Urinary bladder (tissue), 4 donors: ENCODE results near the gene IGFN1. TPM values are rescaled to one million over a fixed set of nuclear protein-coding genes. Genes with fewer than 3 reads are reported as not detected.
"Not testable (repeated sequence)": the region's sequence is repeated elsewhere in the genome, so short reads cannot be mapped to it uniquely, and the experiment has no call there.

Source experiments
- DNase-seq: peaks from one replicate; pipeline ENCODE4 v3.0.0-alpha.2; 2015; ENCODE audit errors: extremely low spot score
- H3K27ac ChIP-seq: one replicate; pipeline ENCODE4 v1.5.1; 2013; ENCODE audit warnings: low read depth, mild to moderate bottlenecking, moderate library complexity
- H3K36me3 ChIP-seq: one replicate; pipeline ENCODE4 v1.6.1; 2013; ENCODE audit warnings: mild to moderate bottlenecking, moderate library complexity; ENCODE audit not compliant: insufficient read depth
- H3K4me1 ChIP-seq: one replicate; pipeline ENCODE4 v1.6.1; 2013; ENCODE audit warnings: mild to moderate bottlenecking, moderate library complexity; ENCODE audit not compliant: insufficient read depth
- H3K4me3 ChIP-seq: one replicate; pipeline ENCODE4 v1.5.1; 2013; ENCODE audit warnings: low read depth, low read length
- WGBS: extraction: QIAGEN DNeasy Blood & Tissue Kit; methylation state at CpG from one replicate; pipeline ENCODE4 v1.1.7; 2013; 5-methylcytosine and 5-hydroxymethylcytosine counted together
- polyA plus RNA-seq: library from polyadenylated mRNA; stranded (reverse); fragments of 200-250 nt; gene quantifications from one replicate; pipeline ENCODE4 v1.2.3, GENCODE V29; 2013
- total RNA-seq: library from RNA; depleted of rRNA; stranded (reverse); fragments of >200 nt; gene quantifications from one replicate; pipeline ENCODE4 v1.2.3, GENCODE V29; 2014
- donor health status: healthy with polysubstance abuse.
- donor health status: healthy.

Gene IGFN1
- total and polyA plus RNA-seq, 2 donors = 0.14 to 0.69 TPM

- H3K4me3 ChIP-seq = peak overlapping the region; percentile 70
- no peaks in the 10 kb centered on the region for H3K4me1 ChIP-seq
- no peak for DNase-seq
- WGBS = 2% methylated on average over 37 of the region's 37 CpGs
- no peaks in the 10 kb centered on the region for H3K36me3 ChIP-seq
- H3K27ac ChIP-seq = no peak overlapping the region
These were observed 36.9 kb upstream of the IGFN1 start for GRCh38 chr1:201153474-201154388.

- Histone ChIP-seq H3K4me3 (peak within 1 kb of the TSS; percentile 70), H3K27ac (no peak within 1 kb of the TSS), H3K36me3 (no peaks in the 10 kb centered on the region), H3K4me1 (no peaks in the 10 kb centered on the region)
- peak; percentile 96 for DNase-seq
- WGBS = 8% methylated on average over 31 of the region's 31 CpGs
These were observed 36.0 kb upstream of the IGFN1 start, which contains the start of gene TMEM9 for GRCh38 chr1:201154389-201155165. Gene TMEM9, minus strand, starts transcription at chr1:201154474. Its CDS starts 551 bp downstream, at chr1:201153923.

GRCh38 chr1:201155354-201155753 lies 35.3 kb upstream of the IGFN1 start:
- Histone ChIP-seq H3K4me3 (no peak overlapping the region), H3K36me3 (no peaks in the 10 kb centered on the region), H3K27ac (no peak overlapping the region), H3K4me1 (no peaks in the 10 kb centered on the region)
- 86% methylated on average over 2 of the region's 2 CpGs for WGBS
- DNase-seq = no peak

- no peaks in the 10 kb centered on the region for H3K4me1 ChIP-seq
These were observed 34.3 kb upstream of the IGFN1 start for GRCh38 chr1:201156346-201156745.

GRCh38 chr1:201156819-201157218 lies 33.8 kb upstream of the IGFN1 start:
- H3K27ac ChIP-seq = no peak overlapping the region

More at GRCh38 chr1:201156346-201156745, 34.3 kb upstream of the IGFN1 start:
- DNase-seq = no peak
- Histone ChIP-seq H3K27ac (no peak overlapping the region), H3K36me3 (no peaks in the 10 kb centered on the region), H3K4me3 (no peak overlapping the region)
- 86% methylated on average over 3 of the region's 3 CpGs for WGBS

GRCh38 chr1:201157949-201158348 lies 32.7 kb upstream of the IGFN1 start:
- no peaks in the 10 kb centered on the region for H3K36me3 ChIP-seq

More at GRCh38 chr1:201156819-201157218, 33.8 kb upstream of the IGFN1 start:
- Histone ChIP-seq H3K4me1 (no peaks in the 10 kb centered on the region), H3K36me3 (no peaks in the 10 kb centered on the region), H3K4me3 (no peak overlapping the region)
- DNase-seq = no peak

DNA sequence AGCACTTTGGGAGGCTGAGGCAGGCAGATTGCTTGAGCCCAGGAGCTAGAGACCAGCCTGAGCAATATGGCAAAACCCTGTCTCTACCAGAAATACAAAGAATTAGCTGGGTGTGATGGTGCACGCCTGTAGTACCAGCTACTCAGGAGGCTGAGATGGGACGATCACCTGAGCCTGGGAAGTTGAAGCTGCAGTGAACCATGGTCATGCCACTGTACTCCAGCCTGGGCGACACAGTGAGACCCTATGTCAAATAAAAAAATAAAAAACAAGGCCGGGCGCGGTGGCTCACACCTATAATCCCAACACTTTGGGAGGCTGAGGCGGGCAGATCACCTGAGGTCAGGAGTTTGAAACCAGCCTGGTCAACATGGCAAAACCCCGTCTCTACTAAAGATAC lies 27.6 kb upstream of the IGFN1 start:
- WGBS = 86% methylated on average over 8 of the region's 8 CpGs

More at GRCh38 chr1:201157949-201158348, 32.7 kb upstream of the IGFN1 start:
- Histone ChIP-seq H3K4me1 (no peaks in the 10 kb centered on the region), H3K4me3 (no peak overlapping the region), H3K27ac (no peak overlapping the region)
- 81% methylated on average over 2 of the region's 2 CpGs for WGBS
- DNase-seq = no peak

DNA sequence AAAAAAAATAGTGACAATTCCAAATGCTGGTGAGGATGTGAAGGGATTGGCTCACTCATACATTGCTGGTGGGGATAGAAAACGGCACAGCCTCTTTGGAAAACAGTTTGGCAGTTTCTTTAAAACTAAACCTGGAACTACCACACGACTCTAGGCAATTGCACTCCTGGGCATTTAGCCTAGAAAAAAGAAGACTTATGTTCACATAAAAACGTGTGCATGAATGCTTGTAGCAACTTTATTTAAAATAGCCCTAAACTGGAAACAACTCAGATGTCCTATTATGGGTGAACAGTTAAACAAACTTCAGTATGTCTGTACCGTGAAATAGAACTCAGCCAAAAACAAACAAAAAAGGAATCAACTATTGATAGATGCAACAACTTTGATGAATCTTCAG lies 26.9 kb upstream of the IGFN1 start:
- H3K27ac ChIP-seq = no peak overlapping the region
- H3K4me3 ChIP-seq = no peak overlapping the region
- WGBS = 26% methylated on average over 4 of the region's 4 CpGs
- no peaks in the 10 kb centered on the region for H3K36me3 ChIP-seq
- no peaks in the 10 kb centered on the region for H3K4me1 ChIP-seq
- no peak for DNase-seq

More for the DNA sequence above, 27.6 kb upstream of the IGFN1 start:
- not testable (repeated sequence) for H3K4me1 ChIP-seq, DNase-seq, H3K4me3 ChIP-seq, H3K27ac ChIP-seq, H3K36me3 ChIP-seq

GRCh38 chr1:201164645-201165044 lies 26.0 kb upstream of the IGFN1 start:
- no peaks in the 10 kb centered on the region for H3K4me1 ChIP-seq
- no peak overlapping the region for H3K4me3 ChIP-seq
- no peak overlapping the region for H3K27ac ChIP-seq
- WGBS = 57% methylated on average over 7 of the region's 7 CpGs
- no peaks in the 10 kb centered on the region for H3K36me3 ChIP-seq
- no peak for DNase-seq

- Histone ChIP-seq H3K36me3 (no peaks in the 10 kb centered on the region), H3K4me3 (no peak overlapping the region), H3K27ac (no peak overlapping the region), H3K4me1 (no peaks in the 10 kb centered on the region)
- no peak for DNase-seq
- WGBS = 81% methylated on average over 13 of the region's 13 CpGs
These were observed 23.3 kb upstream of the IGFN1 start for GRCh38 chr1:201167041-201167991.

GRCh38 chr1:201169203-201169602 lies 21.4 kb upstream of the IGFN1 start:
- Histone ChIP-seq H3K4me1 (no peaks in the 10 kb centered on the region), H3K27ac (no peak overlapping the region), H3K4me3 (no peak overlapping the region), H3K36me3 (no peaks in the 10 kb centered on the region)
- DNase-seq = no peak
- WGBS = 66% methylated on average over 3 of the region's 3 CpGs

GRCh38 chr1:201169971-201170532 lies 20.6 kb upstream of the IGFN1 start:
- Histone ChIP-seq H3K36me3 (no peaks in the 10 kb centered on the region), H3K27ac (no peak overlapping the region), H3K4me1 (no peaks in the 10 kb centered on the region), H3K4me3 (no peak overlapping the region)
- DNase-seq = no peak
- 87% methylated on average over 2 of the region's 2 CpGs for WGBS
